Glomerular visceral epithelial cell (primary cell): ENCODE measurements around the gene KCNK3.

Source experiments
- DNase-seq: peaks from one replicate; pipeline ENCODE4 v3.0.0-alpha.2; 2016; ENCODE audit errors: extremely low spot score

The KCNK3 gene

GRCh38 chr2:26691161-26691560 lies 1.4 kb upstream of the KCNK3 start:
- DNase-seq, result peak; percentile 37

- DNase-seq, result peak; percentile 64
Observed at GRCh38 chr2:26691881-26692278, 642 bp upstream of the KCNK3 start.

GRCh38 chr2:26692897-26693849 lies 651 bp downstream of the KCNK3 start:
- peak; percentile 47 for DNase-seq

GRCh38 chr2:26694001-26694400 lies 1.5 kb downstream of the KCNK3 start:
- no peak for DNase-seq

GRCh38 chr2:26696351-26696816 lies 3.9 kb downstream of the KCNK3 start:
- DNase-seq, result peak; percentile 94

- DNase-seq, result no peak
Observed at GRCh38 chr2:26697425-26697824, 4.9 kb downstream of the KCNK3 start.

GRCh38 chr2:26699295-26699694 lies 6.8 kb downstream of the KCNK3 start:
- DNase-seq, result no peak

GRCh38 chr2:26700078-26700477 lies 7.6 kb downstream of the KCNK3 start:
- DNase-seq, result no peak

- DNase-seq, result no peak
Observed at GRCh38 chr2:26701596-26701995, 9.1 kb downstream of the KCNK3 start.

GRCh38 chr2:26702025-26702424 lies 9.5 kb downstream of the KCNK3 start:
- no peak for DNase-seq

- peak; percentile 53 for DNase-seq
Observed at GRCh38 chr2:26704441-26704977, 12.0 kb downstream of the KCNK3 start.

GRCh38 chr2:26705126-26705525 lies 12.6 kb downstream of the KCNK3 start:
- no peak for DNase-seq

GRCh38 chr2:26706093-26706492 lies 13.6 kb downstream of the KCNK3 start:
- DNase-seq, result no peak

- DNase-seq, result no peak
Observed at GRCh38 chr2:26706616-26707473, 14.3 kb downstream of the KCNK3 start.

GRCh38 chr2:26707747-26708146 lies 15.2 kb downstream of the KCNK3 start:
- DNase-seq, result no peak

GRCh38 chr2:26708457-26708856 lies 15.9 kb downstream of the KCNK3 start:
- DNase-seq, result no peak

- no peak for DNase-seq
Observed at GRCh38 chr2:26709323-26710110, 17.0 kb downstream of the KCNK3 start.

GRCh38 chr2:26710145-26710544 lies 17.6 kb downstream of the KCNK3 start:
- no peak for DNase-seq

- no peak for DNase-seq
Observed at GRCh38 chr2:26710743-26711456, 18.4 kb downstream of the KCNK3 start.

GRCh38 chr2:26711457-26712161 lies 19.1 kb downstream of the KCNK3 start:
- no peak for DNase-seq
